Activated CD8-positive, alpha-beta memory T cell treated with anti-CD3 and anti-CD28 coated beads, Interleukin-2, amount 50 U/mL, for 48 hours (primary cell): ENCODE measurements around the gene CDK5R2.

Experiments
- DNase-seq: peaks from one replicate; pipeline ENCODE4 v3.0.0-alpha.2; 2020

The CDK5R2 gene

GRCh38 chr2:218990612-218991011 lies 31.1 kb downstream of the CDK5R2 start:
- no peak for DNase-seq

GRCh38 chr2:218991674-218992168 lies 32.3 kb downstream of the CDK5R2 start:
- no peak for DNase-seq

- no peak for DNase-seq
Observed at GRCh38 chr2:218992196-218992595, 32.7 kb downstream of the CDK5R2 start.

DNA sequence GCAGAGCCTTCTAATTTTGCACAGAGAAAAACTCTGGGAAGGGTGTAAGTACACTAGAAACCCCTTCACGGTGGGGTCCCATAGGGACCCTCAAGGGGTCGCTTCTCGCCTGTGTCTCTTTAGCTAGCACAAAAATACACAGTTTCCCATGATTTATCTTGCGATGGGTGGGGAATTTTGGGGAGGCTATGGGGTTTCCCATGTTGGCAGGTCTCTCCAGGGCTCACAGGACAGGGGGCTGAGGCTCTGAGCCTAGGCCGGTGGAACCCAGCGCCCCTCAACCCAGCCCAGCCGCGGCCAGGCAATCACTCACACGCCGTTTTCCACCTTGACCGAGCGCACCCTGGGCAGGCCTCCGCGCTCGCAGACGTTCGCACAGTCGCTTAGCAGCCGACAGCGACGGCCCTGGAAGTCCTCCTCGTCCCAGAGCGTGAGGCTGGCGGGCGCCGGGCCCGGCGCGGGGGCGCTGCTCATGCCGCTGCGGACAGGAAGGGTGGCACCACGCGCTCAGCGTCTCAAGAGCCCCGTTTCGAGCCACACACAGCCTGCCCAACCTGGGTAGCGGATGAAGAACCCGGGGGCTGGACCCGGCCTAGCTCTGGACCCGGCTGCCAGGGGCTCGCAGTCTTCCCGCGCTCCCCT lies 33.4 kb downstream of the CDK5R2 start:
- DNase-seq: no peak

DNA sequence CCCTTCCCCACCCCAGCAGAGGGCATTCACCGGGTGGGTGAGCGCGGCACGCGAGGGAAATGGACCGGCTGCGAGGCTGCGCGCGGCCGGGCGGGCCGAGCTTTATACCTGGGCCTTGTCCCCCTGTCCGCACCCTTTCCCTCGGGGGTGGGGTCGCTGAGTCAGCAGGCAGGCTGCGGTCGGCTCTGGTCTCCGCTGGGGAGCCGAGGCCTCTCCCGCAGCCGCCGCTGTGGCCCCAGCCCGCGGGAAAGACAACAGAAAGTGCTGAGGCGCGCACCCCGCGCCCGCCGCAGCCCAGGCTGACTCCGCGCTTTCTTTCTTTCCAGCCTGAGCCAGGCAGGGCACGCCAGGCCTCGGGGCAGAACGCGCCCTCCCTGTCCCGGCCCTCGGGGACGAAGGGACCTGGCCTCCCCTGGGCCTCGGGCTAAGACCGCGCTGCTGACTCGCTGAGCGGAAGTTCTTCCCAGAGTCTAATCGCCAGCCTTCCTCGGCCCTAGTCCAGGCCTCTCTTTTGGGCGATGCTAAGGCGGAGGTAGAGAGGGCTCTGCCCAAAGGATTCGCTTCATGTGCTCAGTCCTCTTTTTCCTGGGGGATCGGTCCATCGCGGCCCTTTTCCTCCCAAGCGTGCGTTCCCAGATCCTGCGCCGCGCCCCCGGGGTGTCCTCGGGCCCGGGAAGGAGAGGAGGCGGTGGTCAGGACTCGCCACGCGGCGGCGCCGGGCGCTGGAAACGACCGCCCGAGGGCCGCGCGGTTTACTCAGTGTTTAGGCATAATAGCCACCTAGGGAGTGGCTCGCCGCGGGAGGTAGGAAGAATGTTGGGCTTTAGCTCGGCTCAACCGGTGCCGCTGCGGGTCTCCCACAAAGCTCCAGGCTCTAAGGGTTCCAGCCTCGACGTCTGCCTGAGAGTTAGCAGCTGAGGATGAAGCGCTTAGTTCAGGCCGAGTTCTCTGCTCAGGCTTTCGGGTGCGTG lies 34.2 kb downstream of the CDK5R2 start, which contains the start of gene CRYBA2:
CRYBA2 (minus strand) TSS at position 78 of the 971 bp plus-strand sequence. CDS start 246 bp downstream, outside the sequence.
- no peak for DNase-seq

DNA sequence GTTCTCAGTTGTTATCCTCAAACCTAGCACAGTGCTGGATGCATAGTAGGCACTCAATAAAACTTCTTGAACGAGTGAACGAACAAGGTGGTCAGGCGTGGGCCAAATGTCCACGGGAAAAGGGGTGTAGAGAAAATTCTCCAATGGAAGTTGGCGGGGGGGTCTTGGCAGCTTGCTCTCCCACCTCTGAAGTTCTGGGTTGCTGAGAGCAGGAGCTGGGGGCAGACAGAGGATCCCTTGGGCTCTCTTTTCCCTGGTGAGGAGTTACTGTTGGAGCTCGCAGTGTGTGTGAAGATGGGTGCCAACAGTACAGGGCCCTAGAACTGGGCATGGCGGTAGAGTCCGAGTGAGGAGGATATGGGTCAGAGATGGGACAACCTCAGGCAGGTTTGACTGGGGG lies 36.1 kb downstream of the CDK5R2 start:
- DNase-seq: no peak

GRCh38 chr2:218995972-218996711 lies 36.7 kb downstream of the CDK5R2 start:
- peak; percentile 96 for DNase-seq

GRCh38 chr2:218996937-218997336 lies 37.5 kb downstream of the CDK5R2 start:
- DNase-seq: no peak

GRCh38 chr2:218997731-218998130 lies 38.3 kb downstream of the CDK5R2 start:
- no peak for DNase-seq

DNA sequence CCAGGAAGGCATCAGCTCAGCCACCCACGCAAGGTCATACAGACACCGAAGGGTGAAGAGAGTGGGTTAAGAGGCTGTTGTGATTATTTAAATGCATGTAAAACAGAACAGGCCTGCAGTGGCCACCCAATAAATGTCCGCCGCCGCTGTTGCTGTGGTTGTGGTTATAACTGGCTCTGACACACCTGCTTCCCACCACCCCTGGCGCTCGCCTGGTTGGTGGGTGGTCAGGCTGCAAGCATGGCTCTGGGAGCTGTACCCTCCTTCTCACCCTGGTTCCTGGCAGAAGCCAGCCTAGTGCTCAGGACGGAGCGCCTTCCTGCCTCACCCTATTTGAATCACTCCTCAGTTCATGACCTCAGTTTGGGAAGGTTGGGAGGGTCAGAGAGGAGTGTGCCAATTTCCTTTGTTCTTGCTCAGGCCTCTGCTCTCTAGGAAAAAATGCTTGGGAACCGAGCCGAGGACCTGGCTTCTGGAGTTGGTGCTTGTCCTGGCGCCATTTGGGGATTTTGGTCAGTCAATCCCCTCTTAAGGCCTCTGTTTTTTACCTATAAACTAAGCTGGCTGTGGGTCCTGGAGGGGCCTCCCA lies 39.0 kb downstream of the CDK5R2 start:
- DNase-seq: no peak

DNA sequence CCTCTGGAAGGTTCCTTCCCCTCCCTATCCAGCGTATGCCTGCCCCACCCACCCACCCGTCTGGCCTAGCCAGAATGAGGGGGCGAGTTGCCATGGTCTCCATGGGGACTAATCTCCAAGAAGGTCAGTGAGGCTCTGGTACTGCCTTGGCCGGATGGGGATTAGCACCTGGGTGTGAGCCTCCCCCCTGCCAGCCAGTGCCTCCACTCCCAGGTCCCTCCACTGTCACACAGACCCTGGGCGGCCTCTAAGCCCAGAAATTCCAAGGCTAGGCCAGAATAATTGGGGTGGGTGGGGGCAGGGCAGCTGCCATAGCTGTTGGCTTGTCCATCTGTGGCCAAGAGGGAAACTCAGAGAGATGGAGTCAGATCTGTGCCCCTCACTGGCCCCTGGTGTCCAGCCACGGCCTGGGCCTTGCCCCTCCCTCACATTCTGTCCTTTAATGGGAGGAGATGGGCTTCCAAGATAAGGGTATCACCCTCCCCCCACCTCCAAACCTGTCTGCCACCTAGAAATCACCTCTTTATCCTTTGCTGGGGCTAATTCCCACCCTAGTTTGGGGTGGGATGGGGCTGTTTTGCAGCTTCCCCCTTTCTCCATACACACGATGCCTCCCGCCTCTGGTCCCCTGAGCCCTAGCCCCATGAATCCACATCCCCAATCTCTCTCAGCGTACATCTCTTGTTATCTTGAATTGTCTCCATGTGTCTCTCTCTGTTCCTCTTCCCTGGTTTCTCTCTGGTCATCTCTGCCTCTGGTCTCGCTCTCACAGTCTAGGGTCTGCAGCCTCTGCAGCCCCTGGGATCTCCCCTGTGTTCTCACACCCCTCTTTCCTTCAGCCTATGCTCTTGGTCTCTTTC lies 39.8 kb downstream of the CDK5R2 start:
- DNase-seq: no peak

DNA sequence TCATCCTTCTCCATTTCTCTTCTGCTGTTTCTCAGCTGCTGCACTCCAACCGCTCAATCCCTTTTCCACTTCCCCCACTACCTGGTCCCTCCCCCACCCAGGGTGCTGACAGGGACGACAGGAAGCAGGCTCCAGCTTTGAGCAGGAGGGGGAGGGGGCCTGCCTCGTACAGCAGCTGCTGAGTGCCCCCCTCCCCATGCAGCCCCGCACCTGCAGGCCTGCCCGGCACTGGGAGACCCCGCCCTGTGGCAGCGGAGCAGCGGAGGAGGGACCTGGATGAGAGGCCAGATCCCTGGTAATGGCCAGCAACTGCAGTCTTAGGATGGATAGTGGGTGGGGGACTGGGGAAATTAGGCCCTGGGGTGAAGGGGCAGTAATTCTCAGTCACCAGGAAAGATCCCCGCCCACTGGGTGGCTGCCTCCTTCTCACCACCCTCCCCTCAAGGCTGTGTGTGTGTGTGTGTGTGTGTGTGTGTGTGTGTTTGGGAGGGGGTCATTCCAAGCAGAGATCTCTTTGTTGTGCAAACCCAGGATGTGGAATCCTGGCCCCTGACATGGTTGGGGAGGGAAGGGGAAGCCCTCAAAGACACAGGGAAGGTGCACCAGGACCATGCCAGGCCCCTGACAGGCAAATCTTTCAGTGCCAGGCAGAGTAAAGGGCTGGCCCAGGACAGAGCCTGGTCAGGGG lies 40.6 kb downstream of the CDK5R2 start:
- DNase-seq: no peak

- no peak for DNase-seq
Observed at GRCh38 chr2:219000569-219000960, 41.1 kb downstream of the CDK5R2 start.

DNA sequence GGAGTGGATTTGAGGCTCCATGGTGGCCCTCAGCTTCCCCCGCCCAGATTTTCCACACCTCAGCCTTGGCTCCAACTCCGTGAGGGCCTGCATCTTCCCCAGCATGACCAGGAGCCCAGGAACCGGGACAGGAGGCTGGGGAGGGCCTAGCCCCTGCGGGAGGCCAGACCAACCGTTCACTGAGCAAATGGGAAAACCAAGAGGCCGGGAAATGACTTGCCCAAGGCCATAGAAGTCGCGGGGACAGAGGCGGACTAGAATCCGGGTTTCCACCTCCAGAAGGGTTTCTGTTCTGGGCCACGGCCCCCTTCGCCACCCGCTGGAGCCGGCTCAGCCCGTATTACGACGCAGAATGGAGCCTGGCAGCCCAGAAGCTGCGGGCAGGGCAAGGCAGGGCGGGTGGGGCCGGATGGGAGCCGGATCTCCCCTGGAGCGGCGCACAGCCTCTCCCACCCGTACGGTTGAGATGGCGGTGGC lies 41.7 kb downstream of the CDK5R2 start:
- no peak for DNase-seq

GRCh38 chr2:219001577-219002394 lies 42.3 kb downstream of the CDK5R2 start:
- no peak for DNase-seq

GRCh38 chr2:219002395-219003266 lies 43.2 kb downstream of the CDK5R2 start:
- no peak for DNase-seq

- no peak for DNase-seq
Observed at GRCh38 chr2:219003267-219003634, 43.8 kb downstream of the CDK5R2 start.

DNA sequence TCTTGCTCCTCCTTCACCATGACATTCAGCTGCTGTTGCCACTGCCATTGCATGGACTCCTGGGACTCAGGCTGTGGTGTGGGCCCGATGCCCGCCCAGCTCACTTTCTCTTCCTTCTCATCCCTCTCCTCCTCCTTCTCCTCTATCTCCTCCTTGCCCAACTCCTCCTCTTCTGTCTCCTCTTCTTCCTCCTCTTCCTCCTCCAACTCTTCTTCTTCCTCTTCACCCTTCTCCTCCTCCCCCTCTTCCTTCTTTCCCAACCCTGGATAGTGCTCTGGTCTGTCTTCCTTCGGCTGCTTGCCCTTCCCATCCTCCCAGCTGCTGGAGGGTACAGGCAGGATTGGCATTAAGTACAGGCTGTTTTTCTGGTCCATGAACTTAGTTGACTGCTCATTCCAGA lies 44.5 kb downstream of the CDK5R2 start:
- no peak for DNase-seq

GRCh38 chr2:219009294-219009693 lies 49.8 kb downstream of the CDK5R2 start:
- DNase-seq: no peak
